ENCODE data around the gene FGD2. TPM values are rescaled to one million over a fixed set of nuclear protein-coding genes. Genes with fewer than 3 reads are reported as not detected.

Gene FGD2
- total and polyA plus RNA-seq, 2 donors (not counting 1 experiment from before 2014, with no cell fraction given) = 352 to 682 TPM

DNA sequence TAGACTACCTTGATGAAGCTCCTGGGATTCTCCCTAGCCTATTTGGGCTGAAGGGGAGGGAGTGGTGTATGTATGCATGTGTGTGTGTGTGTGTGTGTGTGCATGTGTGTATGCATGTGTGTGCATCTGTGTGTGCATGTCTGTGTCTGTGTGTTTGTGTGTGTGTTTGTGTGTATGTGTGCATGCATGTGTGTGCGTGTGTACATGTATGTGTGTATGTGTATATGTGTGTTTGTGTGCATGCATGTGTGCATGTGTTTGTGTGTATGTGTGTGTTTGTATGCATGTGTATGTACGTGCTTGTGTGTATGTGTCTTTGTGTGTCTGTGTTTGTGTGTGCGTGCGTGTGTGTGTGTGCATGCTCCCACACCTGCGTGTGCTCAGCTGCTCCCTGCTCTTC, 15.4 kb downstream of the FGD2 start:
- no peak overlapping the region for H3K4me2 ChIP-seq (replicated peaks; ENCODE audit: low read depth, low read length, poor library complexity, severe bottlenecking)
- peaks cover 82% of the 10 kb centered on the region for H4K20me1 ChIP-seq (ENCODE audit: control insufficient read depth, insufficient read depth, low read length, poor library complexity, severe bottlenecking)
- peaks cover 4 to 87% of the 10 kb centered on the region in 2 experiments for H3K36me3 ChIP-seq (replicated peaks in 1 of 2; ENCODE audit: control extremely low read depth in 1 of 2, control insufficient read depth in 1 of 2, extremely low read depth in 1 of 2, insufficient read depth in 2 of 2, low read length in 1 of 2)
- no peaks in the 10 kb centered on the region for H3K27me3 ChIP-seq (replicated peaks in 1 of 4; ENCODE audit: control extremely low read depth in 1 of 4, control insufficient read depth in 3 of 4, insufficient read depth in 4 of 4, low read length in 3 of 4)
- Mint-ChIP-seq H3K4me3 (no peak overlapping the region), H3K27me3 (no peaks in the 10 kb centered on the region), H3K27ac (peak overlapping the region; percentile 63), H3K9me3 (ENCODE audit: insufficient read depth) (no peaks in the 10 kb centered on the region), H3K4me1 (peaks cover 23% of the 10 kb centered on the region)
- DNase-seq (no peak), ATAC-seq (ENCODE audit: low read depth) (no peak)
- no peak overlapping the region for H3K27ac ChIP-seq (ENCODE audit: low read length in 2 of 2)
- intact Hi-C loops (cut with micrococcal nuclease) = no loop called here
- no peak overlapping the region for H3K9ac ChIP-seq (ENCODE audit: low read length)
- H3K9me3 ChIP-seq (ENCODE audit: control extremely low read depth in 1 of 3, control insufficient read depth in 2 of 3, insufficient read depth in 1 of 3, low read length in 2 of 3) = no peaks in the 10 kb centered on the region
- no peak overlapping the region for H2AFZ ChIP-seq (ENCODE audit: insufficient read depth, low read depth, low read length, poor library complexity, severe bottlenecking)
- H3K4me3 ChIP-seq (ENCODE audit: control extremely low read depth in 1 of 5, extremely low read depth in 1 of 5, insufficient read depth in 1 of 5, low read depth in 2 of 5, low read length in 4 of 5) = no peak overlapping the region
- H3K4me1 ChIP-seq (ENCODE audit: control insufficient read depth in 2 of 2, insufficient read depth in 2 of 2, low read length in 2 of 2) = peaks cover 14 to 21% of the 10 kb centered on the region in 2 donors
- WGBS (ENCODE audit: insufficient coverage) = 93% methylated on average over 5 of the region's 5 CpGs
- peaks cover 57% of the 10 kb centered on the region for H3K79me2 ChIP-seq (ENCODE audit: control insufficient read depth, insufficient read depth, low read length)
- no peak for TF ChIP-seq EZH2 (IDR thresholded peaks at IDR 0.05; ENCODE audit: borderline replicate concordance, insufficient read depth, low read depth, low read length, poor library complexity, severe bottlenecking)
- TF ChIP-seq, protein P1, sequence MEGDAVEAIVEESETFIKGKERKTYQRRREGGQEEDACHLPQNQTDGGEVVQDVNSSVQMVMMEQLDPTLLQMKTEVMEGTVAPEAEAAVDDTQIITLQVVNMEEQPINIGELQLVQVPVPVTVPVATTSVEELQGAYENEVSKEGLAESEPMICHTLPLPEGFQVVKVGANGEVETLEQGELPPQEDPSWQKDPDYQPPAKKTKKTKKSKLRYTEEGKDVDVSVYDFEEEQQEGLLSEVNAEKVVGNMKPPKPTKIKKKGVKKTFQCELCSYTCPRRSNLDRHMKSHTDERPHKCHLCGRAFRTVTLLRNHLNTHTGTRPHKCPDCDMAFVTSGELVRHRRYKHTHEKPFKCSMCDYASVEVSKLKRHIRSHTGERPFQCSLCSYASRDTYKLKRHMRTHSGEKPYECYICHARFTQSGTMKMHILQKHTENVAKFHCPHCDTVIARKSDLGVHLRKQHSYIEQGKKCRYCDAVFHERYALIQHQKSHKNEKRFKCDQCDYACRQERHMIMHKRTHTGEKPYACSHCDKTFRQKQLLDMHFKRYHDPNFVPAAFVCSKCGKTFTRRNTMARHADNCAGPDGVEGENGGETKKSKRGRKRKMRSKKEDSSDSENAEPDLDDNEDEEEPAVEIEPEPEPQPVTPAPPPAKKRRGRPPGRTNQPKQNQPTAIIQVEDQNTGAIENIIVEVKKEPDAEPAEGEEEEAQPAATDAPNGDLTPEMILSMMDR (IDR thresholded peaks at IDR 0.05) = no peak
- POLR2A ChIA-PET = interaction anchor here (0.6 to 1.8 kb wide), 4 partner anchors 31 to 254 kb away, joined by 5 to 8 read pairs (median 5); no protein-coding TSS in a partner anchor
- CTCF ChIA-PET = interaction anchor here (0.6 to 22.0 kb wide), 11 partner anchors 9 to 201 kb away, joined by 3 to 587 read pairs (median 7); partner anchors contain the start of genes PIM1 and PPIL1

DNA sequence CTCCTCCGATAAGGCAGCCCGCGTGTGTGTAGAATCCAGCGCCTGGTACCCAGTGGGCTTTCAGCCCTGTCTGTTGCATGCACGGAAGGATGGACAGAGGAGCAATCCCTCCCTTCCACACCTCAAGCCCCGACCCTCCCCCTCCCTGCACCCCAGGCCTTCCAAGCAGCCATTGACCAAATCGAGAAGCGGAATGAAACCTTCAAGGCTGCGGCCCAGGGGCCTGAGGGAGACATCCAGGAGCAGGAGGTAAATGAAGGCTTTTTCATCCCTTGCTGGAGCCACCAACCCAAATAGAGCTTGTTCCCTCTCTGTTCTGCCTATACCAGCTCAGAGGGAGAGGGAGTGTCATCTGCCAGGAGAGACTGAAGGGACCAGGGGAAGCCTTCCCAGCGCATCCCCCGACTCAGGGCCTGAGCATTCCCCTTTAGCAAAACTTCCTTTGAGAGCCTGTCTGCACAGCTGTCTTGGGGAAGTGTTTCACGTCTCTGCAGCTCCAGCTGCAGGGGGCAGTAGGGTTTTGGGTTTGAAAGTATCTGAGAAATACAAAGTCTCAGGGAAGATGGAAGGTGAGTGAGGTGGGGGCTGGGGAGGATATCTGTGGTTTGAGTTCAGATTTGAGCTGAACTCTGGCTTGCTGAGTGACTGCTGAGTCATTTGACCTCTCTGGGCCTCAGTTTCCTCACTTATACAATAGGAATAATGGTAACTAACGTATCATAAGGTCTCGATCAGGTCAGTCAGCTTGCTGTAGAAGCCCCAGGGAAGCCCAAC, 16.1 kb downstream of the FGD2 start:
- peaks cover 23% of the 10 kb centered on the region for H3K4me1 Mint-ChIP-seq
- H3K9me3 Mint-ChIP-seq (ENCODE audit: insufficient read depth) = no peaks in the 10 kb centered on the region
- H4K20me1 ChIP-seq (ENCODE audit: control insufficient read depth, insufficient read depth, low read length, poor library complexity, severe bottlenecking) = peaks cover 89% of the 10 kb centered on the region
- H3K4me3 ChIP-seq (ENCODE audit: control extremely low read depth in 1 of 5, extremely low read depth in 1 of 5, insufficient read depth in 1 of 5, low read depth in 2 of 5, low read length in 4 of 5) = no peak overlapping the region
- peak overlapping the region; percentile 41 for H3K27ac Mint-ChIP-seq
- intact Hi-C loops (cut with micrococcal nuclease) = no loop called here
- CTCF ChIA-PET = interaction anchor here (0.6 to 22.0 kb wide), 10 partner anchors 8 to 184 kb away, joined by 3 to 587 read pairs (median 5); partner anchors contain the start of genes PIM1 and PPIL1
- H3K27me3 Mint-ChIP-seq = no peaks in the 10 kb centered on the region
- H3K79me2 ChIP-seq (ENCODE audit: control insufficient read depth, insufficient read depth, low read length) = peaks cover 57% of the 10 kb centered on the region
- no peaks in the 10 kb centered on the region for H3K27me3 ChIP-seq (replicated peaks in 1 of 4; ENCODE audit: control extremely low read depth in 1 of 4, control insufficient read depth in 3 of 4, insufficient read depth in 4 of 4, low read length in 3 of 4)
- H3K9me3 ChIP-seq (ENCODE audit: control extremely low read depth in 1 of 3, control insufficient read depth in 2 of 3, insufficient read depth in 1 of 3, low read length in 2 of 3) = no peaks in the 10 kb centered on the region
- WGBS (ENCODE audit: insufficient coverage) = 87% methylated on average over 10 of the region's 14 CpGs
- H3K4me2 ChIP-seq (replicated peaks; ENCODE audit: low read depth, low read length, poor library complexity, severe bottlenecking) = no peak overlapping the region
- H3K4me1 ChIP-seq (ENCODE audit: control insufficient read depth in 2 of 2, insufficient read depth in 2 of 2, low read length in 2 of 2) = peaks cover 14 to 21% of the 10 kb centered on the region in 2 donors
- peaks cover 4 to 89% of the 10 kb centered on the region in 2 experiments for H3K36me3 ChIP-seq (replicated peaks in 1 of 2; ENCODE audit: control extremely low read depth in 1 of 2, control insufficient read depth in 1 of 2, extremely low read depth in 1 of 2, insufficient read depth in 2 of 2, low read length in 1 of 2)
- POLR2A ChIA-PET = interaction anchor here (0.5 to 1.0 kb wide), 3 partner anchors 17 to 30 kb away, joined by 3 to 5 read pairs (median 4); no protein-coding TSS in a partner anchor
- TF ChIP-seq, protein P1 (IDR thresholded peaks at IDR 0.05) = no peak
- TF ChIP-seq EZH2 (IDR thresholded peaks at IDR 0.05; ENCODE audit: borderline replicate concordance, insufficient read depth, low read depth, low read length, poor library complexity, severe bottlenecking) = no peak
- DNase-seq (no peak), ATAC-seq (ENCODE audit: low read depth) (no peak)
- no peak overlapping the region for H3K4me3 Mint-ChIP-seq
- H3K9ac ChIP-seq (ENCODE audit: low read length) = no peak overlapping the region
- no peak overlapping the region for H2AFZ ChIP-seq (ENCODE audit: insufficient read depth, low read depth, low read length, poor library complexity, severe bottlenecking)
- H3K27ac ChIP-seq (ENCODE audit: low read length in 2 of 2) = no peak overlapping the region
